HepG2 (cell line): ENCODE results near the gene DHH. TPM values are rescaled to one million over a fixed set of nuclear protein-coding genes. Genes with fewer than 3 reads are reported as not detected.

ENCODE experiments used
- AKAP8 ChIP-seq: sonication (generic); formaldehyde crosslinking; IDR thresholded peaks from 2 replicates; pipeline ENCODE4 v1.5.1; 2020; ENCODE audit warnings: mild to moderate bottlenecking, missing genetic modification reagents
- CHCHD3 ChIP-seq: sonication (generic); formaldehyde crosslinking; IDR thresholded peaks from 2 replicates; pipeline ENCODE4 v1.8.0; 2022; ENCODE audit warnings: mild to moderate bottlenecking, missing genetic modification reagents, moderate library complexity
- GABPB1 ChIP-seq: IDR thresholded peaks from 2 replicates; pipeline ENCODE4 v1.6.1; 2016; ENCODE audit warnings: mild to moderate bottlenecking, missing genetic modification reagents, moderate library complexity, missing compliant biosample characterization
- HDAC2 ChIP-seq: sonication (generic); formaldehyde crosslinking; IDR thresholded peaks from 2 replicates; pipeline ENCODE4 v1.4.0; 2020; ENCODE audit warnings: missing genetic modification reagents
- HES4 ChIP-seq: sonication (generic); formaldehyde crosslinking; IDR thresholded peaks from 2 replicates; pipeline ENCODE4 v1.9.0; 2021; ENCODE audit warnings: mild to moderate bottlenecking, missing genetic modification reagents, borderline replicate concordance
- IRF2 ChIP-seq: IDR thresholded peaks from 2 replicates; pipeline ENCODE4 v1.6.1; 2018; ENCODE audit warnings: missing genetic modification reagents, missing compliant biosample characterization
- RCOR2 ChIP-seq: IDR thresholded peaks from 2 replicates; pipeline ENCODE4 v1.6.1; 2016; ENCODE audit warnings: missing biosample characterization, missing genetic modification reagents
- TBP ChIP-seq: sonication (generic); formaldehyde crosslinking; IDR thresholded peaks from 2 replicates; pipeline ENCODE4 v1.5.0; 2020; ENCODE audit warnings: missing genetic modification reagents
- ZBTB3 ChIP-seq: sonication (generic); formaldehyde crosslinking; IDR thresholded peaks from 2 replicates; pipeline ENCODE4 v1.4.0; 2020; ENCODE audit warnings: low read depth, mild to moderate bottlenecking, moderate library complexity, missing genetic modification reagents, borderline replicate concordance
- ZNF263 ChIP-seq: sonication (generic); formaldehyde crosslinking; IDR thresholded peaks from 2 replicates; pipeline ENCODE4 v1.4.0; 2020; ENCODE audit warnings: missing genetic modification reagents
- ZNF30 ChIP-seq: sonication (generic); formaldehyde crosslinking; IDR thresholded peaks from 2 replicates; pipeline ENCODE4 v1.5.0; 2020; ENCODE audit warnings: mild to moderate bottlenecking, missing genetic modification reagents
- ZNF577 ChIP-seq: sonication (generic); formaldehyde crosslinking; IDR thresholded peaks from 2 replicates; pipeline ENCODE4 v1.4.0; 2020; ENCODE audit warnings: mild to moderate bottlenecking, low read depth, missing genetic modification reagents, borderline replicate concordance
- ZNF598 ChIP-seq: sonication (generic); formaldehyde crosslinking; IDR thresholded peaks from 2 replicates; pipeline ENCODE4 v1.5.1; 2020; ENCODE audit warnings: mild to moderate bottlenecking, missing genetic modification reagents, borderline replicate concordance
- ZNF816 ChIP-seq: sonication (generic); formaldehyde crosslinking; IDR thresholded peaks from 2 replicates; pipeline ENCODE4 v1.8.0; 2022; ENCODE audit warnings: missing genetic modification reagents, mild to moderate bottlenecking, borderline replicate concordance
- polyA plus RNA-seq, 8 experiments: library from polyadenylated mRNA; depleted of rRNA in 3 of 8; stranded (reverse) in 7 of 8; unstranded in 1 of 8; fragments of >200 nt; fragmentation: Illumina TruSeq in 4 of 8; extraction: Trizol in 4 of 8; gene quantifications; 2 replicates each; pipeline versions ENCODE4 v1.2.1 to v1.2.3, GENCODE V29; 2011 to 2016; ENCODE audit warnings: low read depth in 4 of 8, missing spikeins in 1 of 8, mixed read lengths in 1 of 8; ENCODE audit not compliant: insufficient read depth in 1 of 8
- total RNA-seq, 5 experiments: library from RNA; depleted of rRNA; stranded (reverse); fragments of >200 nt; fragmentation: Illumina TruSeq; extraction: Trizol; gene quantifications; 2 replicates each; pipeline ENCODE4 v1.2.3, GENCODE V29; 2016; ENCODE audit warnings: low read depth in 1 of 5
- TF ChIP-seq, protein P1 (sequence below): sonication (generic); formaldehyde crosslinking; IDR thresholded peaks from 2 replicates; pipeline ENCODE4 v1.5.1; 2020; ENCODE audit warnings: mild to moderate bottlenecking, moderate library complexity, missing genetic modification reagents
- TF ChIP-seq, protein P2 (sequence below): IDR thresholded peaks from 2 replicates; pipeline ENCODE4 v1.6.1; 2016
- TF ChIP-seq, protein P3 (sequence below): sonication (generic); formaldehyde crosslinking; IDR thresholded peaks from 2 replicates; pipeline ENCODE4 v1.4.0; 2020; ENCODE audit warnings: missing genetic modification reagents, borderline replicate concordance
- TF ChIP-seq, protein P4 (sequence below): sonication (generic); formaldehyde crosslinking; IDR thresholded peaks from 2 replicates; pipeline ENCODE4 v1.4.0; 2020; ENCODE audit warnings: missing genetic modification reagents
- TF ChIP-seq, protein P5 (sequence below): sonication (generic); formaldehyde crosslinking; IDR thresholded peaks from 2 replicates; pipeline ENCODE4 v1.8.0; 2022; ENCODE audit warnings: mild to moderate bottlenecking, missing genetic modification reagents, moderate library complexity

The DHH gene
- total and polyA plus RNA-seq, 2 of the 13 experiments (the other 11 are each of a cell fraction or from before 2014, with no cell fraction given): not detected

DNA sequence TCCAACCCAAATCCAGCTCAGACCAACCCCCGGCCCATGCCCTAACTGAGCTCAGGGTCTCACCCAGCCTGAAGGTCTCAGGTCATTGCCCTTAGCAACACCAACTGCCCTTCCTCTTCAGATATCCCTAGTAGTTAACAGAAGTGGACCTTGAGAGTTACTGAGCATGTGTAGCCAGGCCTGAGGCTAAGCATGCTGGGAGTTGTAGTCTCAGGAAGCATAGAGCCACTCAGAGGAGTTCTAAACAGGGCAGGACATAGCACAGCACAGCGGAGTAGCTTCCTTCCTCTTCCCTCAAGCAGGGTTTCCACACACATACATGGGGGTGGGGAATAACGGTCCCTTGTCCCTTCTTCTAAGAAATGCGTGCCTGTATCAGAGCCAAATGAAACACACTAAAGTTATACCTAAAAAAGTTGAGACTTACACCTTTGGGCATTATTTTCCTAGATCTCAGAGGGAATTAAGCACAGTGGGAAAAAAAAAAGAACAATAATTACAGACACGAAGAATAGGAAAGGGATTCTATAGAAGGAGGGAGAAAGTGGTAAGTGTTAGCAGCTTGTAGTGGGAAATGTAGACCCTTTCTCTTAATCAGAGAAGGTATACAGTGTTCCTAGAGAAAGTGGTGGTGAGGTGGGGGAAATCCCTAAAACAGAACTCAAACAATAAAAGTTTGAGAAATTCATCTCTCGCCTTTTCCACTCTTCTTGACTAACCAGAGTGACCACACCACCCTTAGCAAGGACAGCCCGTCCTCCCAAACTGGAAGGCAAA, 38.4 kb downstream of the DHH start (continued):
- TF ChIP-seq, protein P1, sequence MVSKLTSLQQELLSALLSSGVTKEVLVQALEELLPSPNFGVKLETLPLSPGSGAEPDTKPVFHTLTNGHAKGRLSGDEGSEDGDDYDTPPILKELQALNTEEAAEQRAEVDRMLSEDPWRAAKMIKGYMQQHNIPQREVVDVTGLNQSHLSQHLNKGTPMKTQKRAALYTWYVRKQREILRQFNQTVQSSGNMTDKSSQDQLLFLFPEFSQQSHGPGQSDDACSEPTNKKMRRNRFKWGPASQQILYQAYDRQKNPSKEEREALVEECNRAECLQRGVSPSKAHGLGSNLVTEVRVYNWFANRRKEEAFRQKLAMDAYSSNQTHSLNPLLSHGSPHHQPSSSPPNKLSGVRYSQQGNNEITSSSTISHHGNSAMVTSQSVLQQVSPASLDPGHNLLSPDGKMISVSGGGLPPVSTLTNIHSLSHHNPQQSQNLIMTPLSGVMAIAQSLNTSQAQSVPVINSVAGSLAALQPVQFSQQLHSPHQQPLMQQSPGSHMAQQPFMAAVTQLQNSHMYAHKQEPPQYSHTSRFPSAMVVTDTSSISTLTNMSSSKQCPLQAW (CRISPR knock-in tag): no peak
- TF ChIP-seq ZNF263 (CRISPR knock-in tag) (no peak), IRF2 (0 out of 2 replicates have a peak, but pooled peaks have one; percentile 26), ZNF577 (CRISPR knock-in tag) (no peak), RCOR2 (CRISPR knock-in tag) (no peak), AKAP8 (CRISPR knock-in tag) (no peak), HDAC2 (CRISPR knock-in tag) (no peak), CHCHD3 (CRISPR knock-in tag) (no peak), TBP (CRISPR knock-in tag) (no peak), ZNF598 (CRISPR knock-in tag) (no peak), HES4 (CRISPR knock-in tag) (no peak), GABPB1 (CRISPR knock-in tag) (peak; percentile 60; the same call in 1 of the 2 replicates), ZBTB3 (CRISPR knock-in tag) (no peak), ZNF816 (CRISPR knock-in tag) (no peak), ZNF30 (CRISPR knock-in tag) (no peak)
- TF ChIP-seq, protein P2, sequence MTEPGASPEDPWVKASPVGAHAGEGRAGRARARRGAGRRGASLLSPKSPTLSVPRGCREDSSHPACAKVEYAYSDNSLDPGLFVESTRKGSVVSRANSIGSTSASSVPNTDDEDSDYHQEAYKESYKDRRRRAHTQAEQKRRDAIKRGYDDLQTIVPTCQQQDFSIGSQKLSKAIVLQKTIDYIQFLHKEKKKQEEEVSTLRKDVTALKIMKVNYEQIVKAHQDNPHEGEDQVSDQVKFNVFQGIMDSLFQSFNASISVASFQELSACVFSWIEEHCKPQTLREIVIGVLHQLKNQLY (CRISPR knock-in tag): no peak
- TF ChIP-seq, protein P3, sequence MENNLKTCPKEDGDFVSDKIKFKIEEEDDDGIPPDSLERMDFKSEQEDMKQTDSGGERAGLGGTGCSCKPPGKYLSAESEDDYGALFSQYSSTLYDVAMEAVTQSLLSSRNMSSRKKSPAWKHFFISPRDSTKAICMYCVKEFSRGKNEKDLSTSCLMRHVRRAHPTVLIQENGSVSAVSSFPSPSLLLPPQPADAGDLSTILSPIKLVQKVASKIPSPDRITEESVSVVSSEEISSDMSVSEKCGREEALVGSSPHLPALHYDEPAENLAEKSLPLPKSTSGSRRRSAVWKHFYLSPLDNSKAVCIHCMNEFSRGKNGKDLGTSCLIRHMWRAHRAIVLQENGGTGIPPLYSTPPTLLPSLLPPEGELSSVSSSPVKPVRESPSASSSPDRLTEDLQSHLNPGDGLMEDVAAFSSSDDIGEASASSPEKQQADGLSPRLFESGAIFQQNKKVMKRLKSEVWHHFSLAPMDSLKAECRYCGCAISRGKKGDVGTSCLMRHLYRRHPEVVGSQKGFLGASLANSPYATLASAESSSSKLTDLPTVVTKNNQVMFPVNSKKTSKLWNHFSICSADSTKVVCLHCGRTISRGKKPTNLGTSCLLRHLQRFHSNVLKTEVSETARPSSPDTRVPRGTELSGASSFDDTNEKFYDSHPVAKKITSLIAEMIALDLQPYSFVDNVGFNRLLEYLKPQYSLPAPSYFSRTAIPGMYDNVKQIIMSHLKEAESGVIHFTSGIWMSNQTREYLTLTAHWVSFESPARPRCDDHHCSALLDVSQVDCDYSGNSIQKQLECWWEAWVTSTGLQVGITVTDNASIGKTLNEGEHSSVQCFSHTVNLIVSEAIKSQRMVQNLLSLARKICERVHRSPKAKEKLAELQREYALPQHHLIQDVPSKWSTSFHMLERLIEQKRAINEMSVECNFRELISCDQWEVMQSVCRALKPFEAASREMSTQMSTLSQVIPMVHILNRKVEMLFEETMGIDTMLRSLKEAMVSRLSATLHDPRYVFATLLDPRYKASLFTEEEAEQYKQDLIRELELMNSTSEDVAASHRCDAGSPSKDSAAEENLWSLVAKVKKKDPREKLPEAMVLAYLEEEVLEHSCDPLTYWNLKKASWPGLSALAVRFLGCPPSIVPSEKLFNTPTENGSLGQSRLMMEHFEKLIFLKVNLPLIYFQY: no peak
- TF ChIP-seq, protein P4, sequence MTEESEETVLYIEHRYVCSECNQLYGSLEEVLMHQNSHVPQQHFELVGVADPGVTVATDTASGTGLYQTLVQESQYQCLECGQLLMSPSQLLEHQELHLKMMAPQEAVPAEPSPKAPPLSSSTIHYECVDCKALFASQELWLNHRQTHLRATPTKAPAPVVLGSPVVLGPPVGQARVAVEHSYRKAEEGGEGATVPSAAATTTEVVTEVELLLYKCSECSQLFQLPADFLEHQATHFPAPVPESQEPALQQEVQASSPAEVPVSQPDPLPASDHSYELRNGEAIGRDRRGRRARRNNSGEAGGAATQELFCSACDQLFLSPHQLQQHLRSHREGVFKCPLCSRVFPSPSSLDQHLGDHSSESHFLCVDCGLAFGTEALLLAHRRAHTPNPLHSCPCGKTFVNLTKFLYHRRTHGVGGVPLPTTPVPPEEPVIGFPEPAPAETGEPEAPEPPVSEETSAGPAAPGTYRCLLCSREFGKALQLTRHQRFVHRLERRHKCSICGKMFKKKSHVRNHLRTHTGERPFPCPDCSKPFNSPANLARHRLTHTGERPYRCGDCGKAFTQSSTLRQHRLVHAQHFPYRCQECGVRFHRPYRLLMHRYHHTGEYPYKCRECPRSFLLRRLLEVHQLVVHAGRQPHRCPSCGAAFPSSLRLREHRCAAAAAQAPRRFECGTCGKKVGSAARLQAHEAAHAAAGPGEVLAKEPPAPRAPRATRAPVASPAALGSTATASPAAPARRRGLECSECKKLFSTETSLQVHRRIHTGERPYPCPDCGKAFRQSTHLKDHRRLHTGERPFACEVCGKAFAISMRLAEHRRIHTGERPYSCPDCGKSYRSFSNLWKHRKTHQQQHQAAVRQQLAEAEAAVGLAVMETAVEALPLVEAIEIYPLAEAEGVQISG (CRISPR knock-in tag): peak; percentile 60
- TF ChIP-seq, protein P5, sequence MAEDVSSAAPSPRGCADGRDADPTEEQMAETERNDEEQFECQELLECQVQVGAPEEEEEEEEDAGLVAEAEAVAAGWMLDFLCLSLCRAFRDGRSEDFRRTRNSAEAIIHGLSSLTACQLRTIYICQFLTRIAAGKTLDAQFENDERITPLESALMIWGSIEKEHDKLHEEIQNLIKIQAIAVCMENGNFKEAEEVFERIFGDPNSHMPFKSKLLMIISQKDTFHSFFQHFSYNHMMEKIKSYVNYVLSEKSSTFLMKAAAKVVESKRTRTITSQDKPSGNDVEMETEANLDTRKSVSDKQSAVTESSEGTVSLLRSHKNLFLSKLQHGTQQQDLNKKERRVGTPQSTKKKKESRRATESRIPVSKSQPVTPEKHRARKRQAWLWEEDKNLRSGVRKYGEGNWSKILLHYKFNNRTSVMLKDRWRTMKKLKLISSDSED (CRISPR knock-in tag): no peak
